SH-SY5Y (cell line): Measurements from ENCODE around the gene CDH16.

Experiments used
- GATA2 ChIP-seq: IDR thresholded peaks from 2 replicates; pipeline ENCODE4 v1.6.1; 2011; ENCODE audit warnings: mild to moderate bottlenecking, low read depth, low read length
- GATA3 ChIP-seq: IDR thresholded peaks from 2 replicates; pipeline ENCODE4 v1.6.1; 2011; ENCODE audit warnings: low read depth, mild to moderate bottlenecking, low read length, moderate library complexity

GRCh38 chr16:66933776-66934137 is 15.1 kb upstream of the CDH16 start:
- TF ChIP-seq GATA2 (no peak), GATA3 (no peak)
